Astrocyte (in vitro differentiated cells and primary cell): ENCODE data around the gene RPP40. TPM values are rescaled to one million over a fixed set of nuclear protein-coding genes. Genes with fewer than 3 reads are reported as not detected.

Experiments used
- DNase-seq: peaks from one replicate; pipeline ENCODE4 v3.0.0-alpha.2; 2010; ENCODE audit warnings: low read depth
- FAIRE-seq: peaks from 2 replicates; lab custom pipeline; 2011; peaks lifted over from hg19 to GRCh38; lab: Jason Lieb, UNC
- H2AFZ ChIP-seq: 2 replicates; pipeline ENCODE4 v1.6.0; 2012; ENCODE audit warnings: low read depth, low read length, inconsistent platforms
- H3K27ac ChIP-seq: 2 replicates; pipeline ENCODE4 v1.5.1; 2011; ENCODE audit warnings: low read depth, low read length, inconsistent platforms
- H3K27me3 ChIP-seq: 2 replicates; pipeline ENCODE4 v1.6.0; 2011; ENCODE audit warnings: low read length, inconsistent platforms; ENCODE audit not compliant: insufficient read depth
- H3K36me3 ChIP-seq: 2 replicates; pipeline ENCODE4 v1.5.1; 2011; ENCODE audit warnings: low read length, inconsistent platforms; ENCODE audit not compliant: insufficient read depth
- H3K4me1 ChIP-seq: 2 replicates; pipeline ENCODE4 v1.5.1; 2011; ENCODE audit warnings: low read length, inconsistent platforms; ENCODE audit not compliant: insufficient read depth
- H3K4me2 ChIP-seq: 2 replicates; pipeline ENCODE4 v1.6.0; 2012; ENCODE audit warnings: low read length, inconsistent platforms
- H3K4me3 ChIP-seq: 2 replicates; pipeline ENCODE4 v1.5.1; 2011; ENCODE audit warnings: low read depth, mild to moderate bottlenecking, low read length, inconsistent platforms; ENCODE audit not compliant: insufficient read depth
- H3K79me2 ChIP-seq: 2 replicates; pipeline ENCODE4 v1.6.0; 2012; ENCODE audit warnings: mild to moderate bottlenecking, low read length, inconsistent platforms; ENCODE audit not compliant: insufficient read depth
- H3K9ac ChIP-seq: 2 replicates; pipeline ENCODE4 v1.6.0; 2012; ENCODE audit warnings: mild to moderate bottlenecking, low read length, inconsistent platforms
- H3K9me3 ChIP-seq: 2 replicates; pipeline ENCODE4 v1.5.1; 2012; ENCODE audit warnings: low read depth, mild to moderate bottlenecking, low read length, inconsistent platforms; ENCODE audit not compliant: insufficient read depth
- H4K20me1 ChIP-seq: 2 replicates; pipeline ENCODE4 v1.6.0; 2012; ENCODE audit warnings: low read length, inconsistent platforms; ENCODE audit not compliant: insufficient read depth
- H3K27ac Mint-ChIP-seq: one replicate; pipeline ENCODE4 v1.8.0; 2021; ENCODE audit warnings: mild to moderate bottlenecking, mixed read lengths; ENCODE audit not compliant: unreplicated experiment
- H3K27me3 Mint-ChIP-seq: one replicate; pipeline ENCODE4 v1.8.0; 2021; ENCODE audit warnings: low read depth, mixed read lengths; ENCODE audit not compliant: unreplicated experiment
- H3K36me3 Mint-ChIP-seq: one replicate; pipeline ENCODE4 v1.8.0; 2021; ENCODE audit warnings: low read depth, mixed read lengths; ENCODE audit not compliant: unreplicated experiment
- H3K4me1 Mint-ChIP-seq: one replicate; pipeline ENCODE4 v1.8.0; 2021; ENCODE audit warnings: low read depth, mixed read lengths; ENCODE audit not compliant: unreplicated experiment
- H3K4me3 Mint-ChIP-seq: one replicate; pipeline ENCODE4 v1.8.0; 2021; ENCODE audit warnings: mild to moderate bottlenecking, moderate library complexity, mixed read lengths; ENCODE audit not compliant: unreplicated experiment
- H3K9me3 Mint-ChIP-seq: one replicate; pipeline ENCODE4 v1.8.0; 2021; ENCODE audit warnings: mild to moderate bottlenecking, mixed read lengths; ENCODE audit not compliant: unreplicated experiment
- CTCF ChIP-seq: IDR thresholded peaks from 2 replicates; pipeline ENCODE4 v1.5.1; 2011; ENCODE audit warnings: low read depth, mild to moderate bottlenecking, inconsistent platforms, low read length, moderate library complexity; ENCODE audit not compliant: insufficient read depth
- EZH2 ChIP-seq: IDR thresholded peaks from 2 replicates; pipeline ENCODE4 v1.6.1; 2012; ENCODE audit warnings: mild to moderate bottlenecking, low read length, inconsistent platforms; ENCODE audit not compliant: insufficient read depth
- total RNA-seq: library from RNA; stranded (reverse); gene quantifications from 2 replicates; pipeline ENCODE4 v1.2.1, GENCODE V29; 2021

The RPP40 gene
- total RNA-seq, 1 donor from 2014 or later = 16.6 TPM

DNA sequence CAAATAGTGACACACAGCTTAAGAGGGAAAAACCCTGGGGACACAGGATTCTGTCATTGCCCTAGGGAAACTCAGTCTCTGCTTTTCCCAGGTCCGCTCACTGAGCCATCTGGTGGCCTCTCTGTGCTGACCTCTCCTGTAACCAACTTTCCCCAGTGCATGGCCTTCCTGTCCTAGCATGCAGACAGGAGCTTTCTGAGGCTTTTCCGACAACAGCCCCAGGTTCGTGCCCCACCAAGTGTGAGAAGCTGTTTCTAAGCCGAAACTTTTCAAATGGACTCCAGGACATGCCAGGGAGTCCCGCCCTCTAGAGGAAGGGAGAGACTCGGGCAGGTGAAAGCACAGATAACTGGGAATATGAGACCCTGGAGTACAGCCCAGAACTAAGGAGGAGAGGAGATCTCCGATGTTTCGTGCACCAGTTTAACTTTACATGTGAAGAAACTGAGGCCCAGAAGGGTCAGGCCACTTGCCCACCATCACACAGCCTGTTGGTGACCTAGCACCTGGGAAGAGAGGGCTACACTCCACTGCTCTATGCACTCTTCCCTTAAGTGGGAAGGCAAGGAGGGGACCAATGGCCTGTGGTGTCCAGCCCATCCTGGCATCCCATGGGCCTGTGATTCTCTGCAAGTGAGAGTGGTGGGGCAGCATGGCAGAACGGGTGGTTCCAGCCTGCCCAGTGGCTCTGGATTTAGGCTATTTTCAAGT is 46.2 kb downstream of the RPP40 start:
- no peak overlapping the region for H3K9ac ChIP-seq
- no peaks in the 10 kb centered on the region for H3K9me3 ChIP-seq
- Mint-ChIP-seq H3K9me3 (no peaks in the 10 kb centered on the region), H3K27me3 (no peaks in the 10 kb centered on the region), H3K36me3 (peaks cover 11% of the 10 kb centered on the region), H3K27ac (no peak overlapping the region), H3K4me3 (no peak overlapping the region), H3K4me1 (peaks cover 3% of the 10 kb centered on the region)
- H3K4me3 ChIP-seq = no peak overlapping the region
- H3K36me3 ChIP-seq = no peaks in the 10 kb centered on the region
- H4K20me1 ChIP-seq = no peaks in the 10 kb centered on the region
- no peaks in the 10 kb centered on the region for H3K79me2 ChIP-seq
- H2AFZ ChIP-seq = no peak overlapping the region
- TF ChIP-seq EZH2 = no peak
- no peak for TF ChIP-seq CTCF
- FAIRE-seq (no peak), DNase-seq (no peak)
- H3K4me1 ChIP-seq = no peaks in the 10 kb centered on the region
- no peaks in the 10 kb centered on the region for H3K27me3 ChIP-seq
- H3K27ac ChIP-seq = no peak overlapping the region
- no peak overlapping the region for H3K4me2 ChIP-seq

DNA sequence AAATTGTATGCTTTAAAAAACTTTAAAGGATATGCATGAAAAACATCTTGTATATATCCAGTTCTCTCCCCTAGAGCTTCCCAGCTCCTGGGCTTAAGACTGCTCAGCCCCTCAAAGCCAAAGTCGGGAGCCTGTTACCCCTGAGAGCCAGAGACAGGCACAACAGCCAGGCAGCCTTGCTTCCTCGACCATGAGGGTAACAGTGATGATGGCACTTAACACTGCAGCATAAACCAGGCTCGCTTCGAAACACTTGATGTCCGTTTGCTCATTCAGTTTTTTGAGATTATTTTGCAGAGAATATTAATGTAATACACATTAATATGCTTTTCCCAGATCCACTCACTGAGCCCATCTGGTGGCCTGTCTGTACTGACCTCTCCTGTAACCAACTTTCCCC is 47.2 kb downstream of the RPP40 start:
- Mint-ChIP-seq H3K27me3 (no peaks in the 10 kb centered on the region), H3K4me3 (no peak overlapping the region), H3K4me1 (peaks cover 1% of the 10 kb centered on the region), H3K27ac (no peak overlapping the region), H3K36me3 (peaks cover 16% of the 10 kb centered on the region), H3K9me3 (no peaks in the 10 kb centered on the region)
- Histone ChIP-seq H3K4me1 (no peaks in the 10 kb centered on the region), H3K79me2 (no peaks in the 10 kb centered on the region), H4K20me1 (no peaks in the 10 kb centered on the region), H3K9me3 (no peaks in the 10 kb centered on the region), H3K4me2 (no peak overlapping the region), H2AFZ (no peak overlapping the region), H3K36me3 (peaks cover 3% of the 10 kb centered on the region), H3K9ac (no peak overlapping the region), H3K27ac (no peak overlapping the region), H3K4me3 (no peak overlapping the region), H3K27me3 (no peaks in the 10 kb centered on the region)
- FAIRE-seq (no peak), DNase-seq (no peak)
- TF ChIP-seq CTCF (no peak), EZH2 (no peak)

GRCh38 chr6:4953440-4953839 is 50.4 kb downstream of the RPP40 start:
- H3K27me3 ChIP-seq = no peaks in the 10 kb centered on the region
- no peaks in the 10 kb centered on the region for H3K9me3 Mint-ChIP-seq
- H3K4me2 ChIP-seq = no peak overlapping the region
- H3K4me3 Mint-ChIP-seq = no peak overlapping the region
- H3K27ac ChIP-seq = no peak overlapping the region
- DNase-seq (no peak), FAIRE-seq (no peak)
- peaks cover 3% of the 10 kb centered on the region for H3K36me3 ChIP-seq
- no peaks in the 10 kb centered on the region for H3K9me3 ChIP-seq
- TF ChIP-seq CTCF = no peak
- no peak for TF ChIP-seq EZH2
- H3K27me3 Mint-ChIP-seq = no peaks in the 10 kb centered on the region
- H3K4me1 Mint-ChIP-seq = no peaks in the 10 kb centered on the region
- H3K9ac ChIP-seq = no peak overlapping the region
- H3K36me3 Mint-ChIP-seq = peaks cover 30% of the 10 kb centered on the region
- H3K27ac Mint-ChIP-seq = no peak overlapping the region
- H3K79me2 ChIP-seq = no peaks in the 10 kb centered on the region
- H4K20me1 ChIP-seq = no peaks in the 10 kb centered on the region
- no peaks in the 10 kb centered on the region for H3K4me1 ChIP-seq
- H2AFZ ChIP-seq = no peak overlapping the region
- H3K4me3 ChIP-seq = no peak overlapping the region
